Measurements from ENCODE around the gene C9orf57.

- TF ChIP-seq, protein P1, sequence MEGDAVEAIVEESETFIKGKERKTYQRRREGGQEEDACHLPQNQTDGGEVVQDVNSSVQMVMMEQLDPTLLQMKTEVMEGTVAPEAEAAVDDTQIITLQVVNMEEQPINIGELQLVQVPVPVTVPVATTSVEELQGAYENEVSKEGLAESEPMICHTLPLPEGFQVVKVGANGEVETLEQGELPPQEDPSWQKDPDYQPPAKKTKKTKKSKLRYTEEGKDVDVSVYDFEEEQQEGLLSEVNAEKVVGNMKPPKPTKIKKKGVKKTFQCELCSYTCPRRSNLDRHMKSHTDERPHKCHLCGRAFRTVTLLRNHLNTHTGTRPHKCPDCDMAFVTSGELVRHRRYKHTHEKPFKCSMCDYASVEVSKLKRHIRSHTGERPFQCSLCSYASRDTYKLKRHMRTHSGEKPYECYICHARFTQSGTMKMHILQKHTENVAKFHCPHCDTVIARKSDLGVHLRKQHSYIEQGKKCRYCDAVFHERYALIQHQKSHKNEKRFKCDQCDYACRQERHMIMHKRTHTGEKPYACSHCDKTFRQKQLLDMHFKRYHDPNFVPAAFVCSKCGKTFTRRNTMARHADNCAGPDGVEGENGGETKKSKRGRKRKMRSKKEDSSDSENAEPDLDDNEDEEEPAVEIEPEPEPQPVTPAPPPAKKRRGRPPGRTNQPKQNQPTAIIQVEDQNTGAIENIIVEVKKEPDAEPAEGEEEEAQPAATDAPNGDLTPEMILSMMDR (conservative IDR thresholded peaks at IDR 0.05), result no peak
- no peak for TF ChIP-seq EZH2 (IDR thresholded peaks at IDR 0.05; ENCODE audit: low read depth)
These were observed 16.3 kb downstream of the C9orf57 start for GRCh38 chr9:72044095-72044494.
